ENCODE results near the gene TTC7B. TPM values are rescaled to one million over a fixed set of nuclear protein-coding genes. Genes with fewer than 3 reads are reported as not detected.

TTC7B gene
- total RNA-seq, 1 experiment from 2014 or later: 40.9 TPM

GRCh38 chr14:90720336-90720735 is 95.9 kb downstream of the TTC7B start:
- Histone ChIP-seq H3K4me1 (ENCODE audit: control insufficient read depth, insufficient read depth, low read length) (no peaks in the 10 kb centered on the region), H3K27ac (ENCODE audit: low read length) (no peak overlapping the region), H3K9me3 (ENCODE audit: control insufficient read depth, insufficient read depth, low read depth, low read length) (no peaks in the 10 kb centered on the region), H3K4me3 (ENCODE audit: low read depth in 2 of 2, low read length in 2 of 2) (no peak overlapping the region), H3K27me3 (ENCODE audit: control insufficient read depth, insufficient read depth, low read length) (no peaks in the 10 kb centered on the region), H3K36me3 (ENCODE audit: control insufficient read depth, insufficient read depth, low read length) (no peaks in the 10 kb centered on the region)
- CTCF ChIA-PET: interaction anchor here (0.6 kb wide), 1 partner anchor 22 kb away, joined by 3 read pairs; no protein-coding TSS in a partner anchor
- no peak for ATAC-seq
- TF ChIP-seq POLR2AphosphoS5 (IDR thresholded peaks at IDR 0.05; ENCODE audit: low read depth, low read length) (no peak), CTCF (IDR thresholded peaks at IDR 0.05) (no peak), TCF7L2 (IDR thresholded peaks at IDR 0.05; ENCODE audit: low read depth, low read length) (no peak)
- no TSS peak for BruUV-seq (replicated peaks)
- in situ Hi-C loops (cut with HindIII; ENCODE audit: low pct_unique_long_range_greater_than_20kb, low sequenced_read_pairs): no loop called here
- DNase-seq (ENCODE audit: low read depth, low spot score): no peak
- intact Hi-C loops (cut with micrococcal nuclease; ENCODE audit: unreplicated experiment): no loop called here
- POLR2A ChIA-PET: no interaction called here

DNA sequence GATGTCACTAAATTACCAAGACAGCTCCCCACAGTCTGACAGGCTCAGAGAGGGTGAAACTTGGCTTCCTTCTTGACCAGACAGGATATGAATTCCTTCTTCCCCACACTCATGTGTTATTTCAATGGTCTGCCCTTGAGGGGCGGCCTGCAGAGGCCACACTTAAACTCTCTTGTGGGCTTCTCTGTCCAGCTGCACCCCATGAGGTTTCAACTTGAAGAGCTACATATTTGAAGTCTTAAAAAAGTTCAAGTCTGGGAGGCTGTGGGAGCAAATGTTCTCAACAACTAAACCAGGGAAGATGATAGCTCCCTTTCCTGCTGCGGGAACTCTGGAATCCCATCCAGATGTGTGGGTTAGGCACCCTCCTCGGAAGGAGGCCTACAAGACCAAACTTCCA is 98.3 kb downstream of the TTC7B start:
- no peaks in the 10 kb centered on the region for H3K4me1 ChIP-seq (ENCODE audit: control insufficient read depth, insufficient read depth, low read length)
- no TSS peak for BruUV-seq (replicated peaks)
- no peak for ATAC-seq
- no peaks in the 10 kb centered on the region for H3K36me3 ChIP-seq (ENCODE audit: control insufficient read depth, insufficient read depth, low read length)
- TF ChIP-seq POLR2AphosphoS5 (IDR thresholded peaks at IDR 0.05; ENCODE audit: low read depth, low read length): no peak
- TF ChIP-seq TCF7L2 (IDR thresholded peaks at IDR 0.05; ENCODE audit: low read depth, low read length): no peak
- TF ChIP-seq SIN3A (IDR thresholded peaks at IDR 0.05; ENCODE audit: borderline replicate concordance, insufficient read depth, low read depth, low read length): no peak
- TF ChIP-seq REST (IDR thresholded peaks at IDR 0.05; ENCODE audit: insufficient read depth in 1 of 2, low read depth in 2 of 2, low read length in 1 of 2): no peak
- in situ Hi-C loops (cut with HindIII; ENCODE audit: low pct_unique_long_range_greater_than_20kb, low sequenced_read_pairs): no loop called here
- H3K27me3 ChIP-seq (ENCODE audit: control insufficient read depth, insufficient read depth, low read length): no peaks in the 10 kb centered on the region
- H3K27ac ChIP-seq (ENCODE audit: low read length): no peak overlapping the region
- no peak for DNase-seq (ENCODE audit: low read depth, low spot score)
- ChIA-PET CTCF (no interaction called here), POLR2A (no interaction called here)
- H3K4me3 ChIP-seq (ENCODE audit: low read depth in 2 of 2, low read length in 2 of 2): no peak overlapping the region
- intact Hi-C loops (cut with micrococcal nuclease; ENCODE audit: unreplicated experiment): no loop called here
- no peaks in the 10 kb centered on the region for H3K9me3 ChIP-seq (ENCODE audit: control insufficient read depth, insufficient read depth, low read depth, low read length)

DNA sequence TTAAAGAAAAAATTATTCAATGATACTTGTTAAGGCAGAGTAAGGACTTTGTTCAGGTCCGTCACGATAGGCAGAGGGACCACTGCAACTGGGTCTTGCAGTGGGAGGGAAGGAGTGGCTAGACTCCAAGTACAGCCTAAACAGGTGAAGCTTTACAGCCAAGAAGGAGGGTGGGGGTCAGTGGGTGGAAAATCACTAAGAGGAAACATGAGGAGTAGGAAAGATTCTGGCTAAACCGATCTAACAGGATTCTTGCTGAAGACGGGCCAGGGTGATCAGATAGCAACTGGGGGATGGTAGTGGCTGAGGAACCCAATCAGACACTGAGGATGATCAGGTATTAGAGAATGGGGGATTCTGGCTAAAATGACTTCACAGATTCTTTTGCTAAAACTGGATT is 100.2 kb downstream of the TTC7B start:
- CTCF ChIA-PET: no interaction called here
- no peaks in the 10 kb centered on the region for H3K36me3 ChIP-seq (ENCODE audit: control insufficient read depth, insufficient read depth, low read length)
- in situ Hi-C loops (cut with HindIII; ENCODE audit: low pct_unique_long_range_greater_than_20kb, low sequenced_read_pairs): no loop called here
- no peaks in the 10 kb centered on the region for H3K9me3 ChIP-seq (ENCODE audit: control insufficient read depth, insufficient read depth, low read depth, low read length)
- no TSS peak for BruUV-seq (replicated peaks)
- no peaks in the 10 kb centered on the region for H3K4me1 ChIP-seq (ENCODE audit: control insufficient read depth, insufficient read depth, low read length)
- H3K27ac ChIP-seq (ENCODE audit: low read length): no peak overlapping the region
- TF ChIP-seq REST (IDR thresholded peaks at IDR 0.05; ENCODE audit: insufficient read depth in 1 of 2, low read depth in 2 of 2, low read length in 1 of 2) (no peak), SIN3A (IDR thresholded peaks at IDR 0.05; ENCODE audit: borderline replicate concordance, insufficient read depth, low read depth, low read length) (no peak), CTCF (IDR thresholded peaks at IDR 0.05) (no peak), TCF7L2 (IDR thresholded peaks at IDR 0.05; ENCODE audit: low read depth, low read length) (no peak), POLR2AphosphoS5 (IDR thresholded peaks at IDR 0.05; ENCODE audit: low read depth, low read length) (no peak)
- POLR2A ChIA-PET: no interaction called here
- H3K4me3 ChIP-seq (ENCODE audit: low read depth in 2 of 2, low read length in 2 of 2): no peak overlapping the region
- no peak for ATAC-seq
- intact Hi-C loops (cut with micrococcal nuclease; ENCODE audit: unreplicated experiment): no loop called here
- no peak for DNase-seq (ENCODE audit: low read depth, low spot score)
- no peaks in the 10 kb centered on the region for H3K27me3 ChIP-seq (ENCODE audit: control insufficient read depth, insufficient read depth, low read length)
